PC-3 (cell line): Measurements from ENCODE around the gene FBXL15. TPM values are rescaled to one million over a fixed set of nuclear protein-coding genes. Genes with fewer than 3 reads are reported as not detected.
A peak's percentile ranks its signal among the peaks of the same experiment; 100 is the strongest.

Experiments used
- ATAC-seq: fragments of 200-7000 bp; cut with Tn5 transposase; 2 replicates; pipeline ENCODE4 v1.9.1; 2020; ENCODE audit warnings: mild to moderate bottlenecking, moderate library complexity
- BruUV-seq: library from RNA; stranded (reverse); fragments of 400-500 nt; replicated peaks from 2 replicates; lab custom pipeline; 2021; lab: Mats Ljungman, UMichigan
- CTCF ChIA-PET: fragments of 300-600 bp; sonication (Branson Sonifier 250); formaldehyde crosslinking; loops from one replicate; lab custom pipeline; 2022; ENCODE audit warnings: antibody characterized with exemption; lab: Charles Lee
- POLR2A ChIA-PET: fragments of 300-600 bp; sonication (Branson Sonifier 250); formaldehyde crosslinking; loops from one replicate; lab custom pipeline; 2022; ENCODE audit warnings: antibody characterized with exemption; ENCODE audit not compliant: unreplicated experiment; lab: Charles Lee
- DNase-seq: peaks from one replicate; pipeline ENCODE4 v3.0.0-alpha.2; 2015
- H2AFZ ChIP-seq: fragments of 300-600 bp; sonication (generic); 2 replicates; pipeline ENCODE4 v1.6.0; 2016; ENCODE audit warnings: antibody characterized with exemption, low read length
- H3F3A ChIP-seq: fragments of 300-600 bp; sonication (generic); one replicate; pipeline ENCODE4 v1.6.0; 2017; ENCODE audit warnings: antibody characterized with exemption, low read length, control low read depth, mild to moderate bottlenecking; ENCODE audit not compliant: unreplicated experiment
- H3K27ac ChIP-seq: fragments of 300-600 bp; sonication (generic); 2 replicates; pipeline ENCODE4 v1.5.1; 2016; ENCODE audit warnings: mild to moderate bottlenecking, low read length
- H3K27me3 ChIP-seq: fragments of 300-600 bp; sonication (generic); 2 replicates; pipeline ENCODE4 v1.6.1; 2016; ENCODE audit warnings: low read length, mixed read lengths
- H3K36me3 ChIP-seq: fragments of 300-600 bp; sonication (generic); 2 replicates; pipeline ENCODE4 v1.6.1; 2016; ENCODE audit warnings: low read depth, mixed run types, low read length, mixed read lengths
- H3K4me1 ChIP-seq: fragments of 300-600 bp; sonication (generic); 2 replicates; pipeline ENCODE4 v1.5.1; 2016; ENCODE audit warnings: low read length; ENCODE audit not compliant: insufficient read depth
- H3K4me2 ChIP-seq: fragments of 300-600 bp; sonication (generic); 2 replicates; pipeline ENCODE4 v1.6.0; 2016; ENCODE audit warnings: low read length
- H3K4me3 ChIP-seq: fragments of 300-600 bp; sonication (generic); 2 replicates; pipeline ENCODE4 v1.5.1; 2016; ENCODE audit warnings: mild to moderate bottlenecking, low read length, mixed read lengths
- H3K79me2 ChIP-seq: fragments of 300-600 bp; sonication (generic); 2 replicates; pipeline ENCODE4 v1.6.1; 2017; ENCODE audit warnings: low read length, mixed read lengths
- H3K9ac ChIP-seq: fragments of 300-600 bp; sonication (generic); 2 replicates; pipeline ENCODE4 v1.6.0; 2016; ENCODE audit warnings: mild to moderate bottlenecking, low read length
- H3K9me2 ChIP-seq: fragments of 300-600 bp; sonication (generic); replicated peaks from 2 replicates; pipeline ENCODE4 v1.6.1; 2016; ENCODE audit warnings: mixed run types, low read length, mixed read lengths
- H3K9me3 ChIP-seq: fragments of 300-600 bp; sonication (generic); 2 replicates; pipeline ENCODE4 v1.6.1; 2016; ENCODE audit warnings: low read length, mixed read lengths
- H4K20me1 ChIP-seq: fragments of 300-600 bp; sonication (generic); 2 replicates; pipeline ENCODE4 v1.6.1; 2016; ENCODE audit warnings: low read length, mixed read lengths
- EZH2 ChIP-seq: fragments of 300-600 bp; sonication (generic); IDR thresholded peaks from one replicate; pipeline ENCODE4 v1.6.1; 2017; ENCODE audit warnings: antibody characterized with exemption, mild to moderate bottlenecking, low read length; ENCODE audit not compliant: unreplicated experiment
- EZH2phosphoT487 ChIP-seq: fragments of 300-600 bp; sonication (generic); IDR thresholded peaks from 2 replicates; pipeline ENCODE4 v1.6.1; 2018; ENCODE audit warnings: mild to moderate bottlenecking, antibody characterized with exemption, low read length, borderline replicate concordance
- intact Hi-C: fragments of 100-400 bp; cut with micrococcal nuclease; formaldehyde crosslinking; loops from 2 replicates; pipeline ENCODE4 v1.9.0; 2023
- microRNA-seq: library from miRNA; unstranded; fragments of <30 nt; microRNA quantifications from one replicate; pipeline ENCODE4 v1.1.0, GENCODE V29; 2020; ENCODE audit not compliant: unreplicated experiment
- total RNA-seq: library from RNA; depleted of rRNA; stranded (reverse); fragments of >200 nt; gene quantifications from 2 replicates; pipeline ENCODE4 v1.2.3, GENCODE V29; 2014; rRNA removed
- TF ChIP-seq, protein P1 (sequence below): fragments of 300-600 bp; sonication (generic); conservative IDR thresholded peaks from 2 replicates; pipeline ENCODE4 v1.5.1; 2017; ENCODE audit warnings: antibody characterized with exemption, low read depth, mild to moderate bottlenecking, low read length

FBXL15 gene
- total RNA-seq, 1 experiment from 2014 or later: 12.7 TPM

DNA sequence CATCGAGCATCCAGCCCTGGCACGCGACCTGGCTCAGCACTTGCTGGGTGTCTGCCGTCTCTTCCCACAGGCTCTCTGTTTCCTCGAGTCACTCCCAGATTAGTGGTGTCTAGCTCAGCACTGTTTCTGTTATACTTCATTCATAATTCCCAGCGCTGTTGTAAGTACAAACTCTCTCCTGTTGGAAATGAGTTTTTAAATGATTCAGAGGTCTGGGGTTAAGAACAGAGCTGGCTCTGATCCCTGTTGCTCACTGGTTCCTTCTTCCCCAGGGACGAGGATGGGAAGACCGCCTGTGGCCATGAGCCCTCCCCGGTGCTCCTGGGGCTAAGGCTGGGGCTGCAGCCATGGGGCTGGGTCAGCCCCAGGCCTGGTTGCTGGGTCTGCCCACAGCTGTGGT is 48.0 kb downstream of the FBXL15 start:
- Histone ChIP-seq H3K9ac (no peak overlapping the region), H3K4me1 (no peaks in the 10 kb centered on the region), H3K9me2 (no peaks in the 10 kb centered on the region), H3F3A (no peaks in the 10 kb centered on the region), H3K79me2 (no peaks in the 10 kb centered on the region), H3K4me2 (no peak overlapping the region), H2AFZ (no peak overlapping the region), H4K20me1 (no peaks in the 10 kb centered on the region), H3K27ac (no peak overlapping the region), H3K9me3 (no peaks in the 10 kb centered on the region), H3K27me3 (no peaks in the 10 kb centered on the region), H3K4me3 (no peak overlapping the region), H3K36me3 (no peaks in the 10 kb centered on the region)
- no peak for ATAC-seq
- TF ChIP-seq, protein P1, sequence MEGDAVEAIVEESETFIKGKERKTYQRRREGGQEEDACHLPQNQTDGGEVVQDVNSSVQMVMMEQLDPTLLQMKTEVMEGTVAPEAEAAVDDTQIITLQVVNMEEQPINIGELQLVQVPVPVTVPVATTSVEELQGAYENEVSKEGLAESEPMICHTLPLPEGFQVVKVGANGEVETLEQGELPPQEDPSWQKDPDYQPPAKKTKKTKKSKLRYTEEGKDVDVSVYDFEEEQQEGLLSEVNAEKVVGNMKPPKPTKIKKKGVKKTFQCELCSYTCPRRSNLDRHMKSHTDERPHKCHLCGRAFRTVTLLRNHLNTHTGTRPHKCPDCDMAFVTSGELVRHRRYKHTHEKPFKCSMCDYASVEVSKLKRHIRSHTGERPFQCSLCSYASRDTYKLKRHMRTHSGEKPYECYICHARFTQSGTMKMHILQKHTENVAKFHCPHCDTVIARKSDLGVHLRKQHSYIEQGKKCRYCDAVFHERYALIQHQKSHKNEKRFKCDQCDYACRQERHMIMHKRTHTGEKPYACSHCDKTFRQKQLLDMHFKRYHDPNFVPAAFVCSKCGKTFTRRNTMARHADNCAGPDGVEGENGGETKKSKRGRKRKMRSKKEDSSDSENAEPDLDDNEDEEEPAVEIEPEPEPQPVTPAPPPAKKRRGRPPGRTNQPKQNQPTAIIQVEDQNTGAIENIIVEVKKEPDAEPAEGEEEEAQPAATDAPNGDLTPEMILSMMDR: no peak
- TF ChIP-seq EZH2phosphoT487 (no peak), EZH2 (no peak)
- no peak for DNase-seq
- intact Hi-C loops: no loop called here
- ChIA-PET CTCF (no interaction called here), POLR2A (no interaction called here)
- BruUV-seq: no TSS peak

DNA sequence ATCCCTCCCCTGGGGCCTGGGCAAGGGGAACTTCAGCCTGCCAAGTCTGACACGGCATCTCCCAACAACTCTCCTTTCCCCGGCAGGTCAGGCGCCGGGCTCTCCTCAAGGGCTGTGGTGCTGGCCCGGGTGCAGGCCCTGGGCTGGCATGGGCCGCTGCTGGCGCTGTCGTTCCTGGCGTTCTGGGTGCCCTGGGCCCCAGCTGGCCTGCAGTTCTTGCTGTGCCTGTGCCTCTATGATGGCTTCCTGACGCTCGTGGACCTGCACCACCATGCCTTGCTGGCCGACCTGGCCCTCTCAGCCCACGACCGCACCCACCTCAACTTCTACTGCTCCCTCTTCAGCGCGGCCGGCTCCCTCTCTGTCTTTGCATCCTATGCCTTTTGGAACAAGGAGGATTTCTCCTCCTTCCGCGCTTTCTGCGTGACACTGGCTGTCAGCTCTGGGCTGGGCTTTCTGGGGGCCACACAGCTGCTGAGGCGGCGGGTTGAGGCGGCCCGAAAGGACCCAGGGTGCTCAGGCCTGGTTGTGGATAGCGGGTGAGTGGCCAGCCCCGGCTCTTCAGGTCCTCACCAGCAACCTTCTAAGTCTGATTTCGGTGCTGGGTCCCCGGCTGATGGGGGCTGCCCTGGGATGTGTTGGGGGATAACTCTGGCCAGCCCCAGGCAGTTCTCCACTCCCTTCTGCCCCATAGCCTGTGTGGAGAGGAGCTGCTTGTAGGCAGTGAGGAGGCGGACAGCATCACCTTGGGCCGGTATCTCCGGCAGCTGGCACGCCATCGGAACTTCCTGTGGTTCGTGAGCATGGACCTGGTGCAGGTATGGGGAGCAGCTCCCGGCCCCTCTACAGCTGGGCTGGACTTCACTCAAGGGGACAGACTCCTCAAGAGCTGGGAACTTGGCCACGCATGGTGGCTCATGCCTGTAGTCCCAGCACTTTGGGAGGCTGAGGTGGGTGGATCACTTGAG is 50.2 kb downstream of the FBXL15 start:
- Histone ChIP-seq H3K9me2 (no peaks in the 10 kb centered on the region), H3K27me3 (no peaks in the 10 kb centered on the region), H3F3A (no peaks in the 10 kb centered on the region), H3K9me3 (no peaks in the 10 kb centered on the region), H3K9ac (no peak overlapping the region), H4K20me1 (no peaks in the 10 kb centered on the region), H3K4me1 (no peaks in the 10 kb centered on the region), H3K27ac (no peak overlapping the region), H3K79me2 (no peaks in the 10 kb centered on the region), H2AFZ (no peak overlapping the region), H3K36me3 (no peaks in the 10 kb centered on the region), H3K4me2 (no peak overlapping the region), H3K4me3 (no peak overlapping the region)
- ATAC-seq: no peak
- DNase-seq: no peak
- ChIA-PET POLR2A (no interaction called here), CTCF (no interaction called here)
- no TSS peak for BruUV-seq
- intact Hi-C loops: no loop called here
- TF ChIP-seq, protein P1: no peak
- no peak for TF ChIP-seq EZH2phosphoT487
- no peak for TF ChIP-seq EZH2

Small RNA genes lying within 50 kb of the gene (microRNA-seq; reads per million reads assigned to microRNA genes)
- 61.9 reads per million, percentile 58 among the genes with 10 or more reads in this experiment for gene MIR146B

Other genes with a start within 250 kb of the FBXL15 start
- gene ELOVL3, start 194.5 kb upstream of the FBXL15 start, total RNA-seq: 0.40 TPM in 2 replicates
- not detected in 2 replicates for gene PITX3, start 179.3 kb upstream of the FBXL15 start, total RNA-seq
- 25.2 and 31.3 TPM in 2 replicates for gene GBF1, start 175.3 kb upstream of the FBXL15 start, total RNA-seq
- 45.0 and 71.1 TPM in 2 replicates for gene NFKB2, start 25.1 kb upstream of the FBXL15 start, total RNA-seq
- 0.22 and 0.23 TPM in 2 replicates for gene PSD, start 2.1 kb upstream of the FBXL15 start, total RNA-seq
- 50.6 and 51.4 TPM in 2 replicates for gene CUEDC2, start 11.7 kb downstream of the FBXL15 start, total RNA-seq
- gene C10orf95, start 30.7 kb downstream of the FBXL15 start, total RNA-seq: 1.6 and 1.9 TPM in 2 replicates
- gene ACTR1A, start 81.9 kb downstream of the FBXL15 start, total RNA-seq: 69.9 and 72.7 TPM in 2 replicates
- gene SUFU, start 83.1 kb downstream of the FBXL15 start, total RNA-seq: 2.7 and 4.4 TPM in 2 replicates
- gene TRIM8, start 223.6 kb downstream of the FBXL15 start, total RNA-seq: 61.4 and 103 TPM in 2 replicates